ENCODE data around the gene CSF1R.

CSF1R gene

GRCh38 chr5:150085950-150086715 lies at the start of gene CSF1R:
CSF1R (minus strand) TSS chr5:150086554; CDS start chr5:150086427, 127 bp downstream.
- TF ChIP-seq CTCF (IDR thresholded peaks at IDR 0.05; ENCODE audit: low read depth, low read length) = no peak
- no peak for DNase-seq (ENCODE audit: extremely low read depth, low read depth)

GRCh38 chr5:150135557-150136304 lies 49.4 kb upstream of the CSF1R start:
- TF ChIP-seq CTCF (IDR thresholded peaks at IDR 0.05; ENCODE audit: low read depth, low read length) = no peak
- no peak for DNase-seq (ENCODE audit: extremely low read depth, low read depth)

- DNase-seq (ENCODE audit: extremely low read depth, low read depth) = no peak
- no peak for TF ChIP-seq CTCF (IDR thresholded peaks at IDR 0.05; ENCODE audit: low read depth, low read length)
Observed at GRCh38 chr5:150134198-150134588, 47.8 kb upstream of the CSF1R start.

GRCh38 chr5:150133581-150134197 lies 47.3 kb upstream of the CSF1R start:
- no peak for DNase-seq (ENCODE audit: extremely low read depth, low read depth)
- TF ChIP-seq CTCF (IDR thresholded peaks at IDR 0.05; ENCODE audit: low read depth, low read length) = no peak

GRCh38 chr5:150132740-150133139 lies 46.4 kb upstream of the CSF1R start:
- DNase-seq (ENCODE audit: extremely low read depth, low read depth) = no peak
- TF ChIP-seq CTCF (IDR thresholded peaks at IDR 0.05; ENCODE audit: low read depth, low read length) = no peak

- TF ChIP-seq CTCF (IDR thresholded peaks at IDR 0.05; ENCODE audit: low read depth, low read length) = no peak
- no peak for DNase-seq (ENCODE audit: extremely low read depth, low read depth)
Observed at GRCh38 chr5:150131978-150132694, 45.8 kb upstream of the CSF1R start.
